Fibroblast of skin of left biceps (primary cell): ENCODE data around the gene CSRP2.
A peak's percentile ranks its signal among the peaks of the same experiment; 100 is the strongest.

Experiments used
- DNase-seq, 2 experiments: peaks; one replicate each; pipeline ENCODE4 v3.0.0-alpha.2; 2013; ENCODE audit warnings: low read depth in 2 of 2

CSRP2 gene

DNA sequence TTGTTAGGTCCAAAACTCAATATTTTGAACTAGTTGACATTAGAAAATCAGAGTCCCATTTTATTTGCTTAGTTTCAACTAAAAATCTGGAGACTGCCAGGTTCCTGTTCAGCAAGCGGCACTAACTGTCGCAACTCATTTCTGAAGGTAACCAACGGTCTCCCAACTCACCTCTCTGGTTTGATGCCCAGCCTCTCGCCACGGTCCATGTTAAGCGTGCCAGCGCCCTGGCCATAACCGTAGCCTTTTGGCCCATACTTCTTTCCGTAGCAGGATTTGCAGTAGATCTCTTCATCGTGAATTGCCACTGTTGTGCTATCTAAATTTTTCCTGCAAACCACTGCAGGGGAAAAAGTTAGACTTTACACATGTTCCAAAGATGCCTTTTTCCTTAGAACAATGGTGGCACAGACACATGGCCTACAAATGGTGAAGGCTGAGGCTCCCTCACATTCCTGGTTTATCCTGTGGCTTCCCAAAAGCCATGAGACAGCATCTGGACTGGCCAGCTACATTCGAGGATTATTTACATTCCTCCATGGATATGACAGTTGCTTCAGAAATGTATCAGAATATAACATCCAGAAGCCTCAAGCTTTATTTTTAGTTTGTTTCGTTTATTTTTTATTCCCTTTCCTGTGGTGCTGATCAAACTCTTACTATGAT, 15.7 kb downstream of the CSRP2 start:
- peak; percentile 92 to 94 for DNase-seq

DNA sequence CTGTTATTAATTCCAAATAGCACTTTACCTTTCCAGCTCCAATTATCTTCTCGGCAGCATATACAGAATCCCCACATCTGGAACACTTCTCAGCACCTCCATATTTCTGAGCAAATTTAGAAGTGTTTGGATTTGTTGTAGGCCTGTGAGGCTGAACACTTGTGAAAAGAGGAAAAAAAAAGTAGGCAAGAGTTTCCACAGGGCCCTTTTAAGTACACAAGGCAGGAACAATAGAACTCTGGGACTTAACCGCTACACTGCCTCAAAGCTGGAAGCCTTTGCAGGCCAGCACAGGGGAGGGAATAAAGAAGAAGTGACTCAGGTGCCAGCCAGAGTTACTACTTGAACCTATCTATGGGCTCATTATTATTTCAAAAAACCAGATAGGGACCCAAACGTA, 18.6 kb downstream of the CSRP2 start:
- DNase-seq, result no peak

DNA sequence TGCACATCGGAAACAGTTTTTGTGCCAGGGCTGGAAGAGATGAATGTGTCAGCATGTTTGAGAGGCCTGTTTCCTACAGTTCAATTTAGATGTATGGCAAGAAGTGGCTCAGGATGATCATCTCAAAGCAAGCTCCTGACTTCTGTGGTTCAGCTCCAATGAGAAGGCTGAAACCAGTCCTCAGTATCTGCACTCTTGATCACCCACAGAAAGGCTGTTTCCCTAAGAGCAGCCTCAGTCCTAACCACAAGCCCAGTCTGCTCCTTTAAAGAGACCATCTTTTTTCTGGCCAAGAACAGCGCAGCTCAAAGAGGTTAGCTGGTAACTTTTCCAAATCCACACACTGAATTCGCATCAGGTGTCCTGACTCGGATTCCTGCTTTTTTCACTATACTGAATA, 19.2 kb downstream of the CSRP2 start:
- DNase-seq, result no peak

DNA sequence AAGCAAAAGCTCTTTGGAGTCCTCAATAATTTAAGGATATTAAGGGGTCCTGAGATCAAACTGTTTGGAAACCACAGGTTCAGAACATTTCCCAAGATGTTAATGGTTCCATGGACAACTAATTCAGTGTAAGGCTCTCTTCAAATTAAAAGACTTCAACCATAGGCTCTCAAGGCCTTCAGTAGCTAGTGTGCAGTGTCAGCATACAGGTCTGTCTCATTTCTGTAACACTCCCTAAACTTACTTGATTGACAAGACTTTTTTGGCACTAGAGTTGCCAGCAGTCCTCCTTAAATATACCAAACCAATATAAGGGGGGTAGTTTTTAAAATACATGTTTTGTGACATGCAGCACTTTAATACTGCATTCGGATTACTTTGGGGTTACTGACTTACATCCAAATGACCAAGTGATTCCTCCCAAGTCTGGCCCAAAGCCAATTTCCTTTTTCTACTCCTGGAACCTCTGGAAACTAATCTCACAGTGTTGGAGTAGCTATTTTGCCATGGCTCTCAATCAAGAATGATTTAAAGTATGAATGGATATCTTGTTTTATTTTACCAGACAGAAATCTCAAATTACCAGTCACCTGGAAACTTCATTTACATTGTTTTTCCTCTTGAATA, 22.7 kb downstream of the CSRP2 start:
- DNase-seq, result no peak

- no peak for DNase-seq
Observed at GRCh38 chr12:76855271-76855670, 23.5 kb downstream of the CSRP2 start.

DNA sequence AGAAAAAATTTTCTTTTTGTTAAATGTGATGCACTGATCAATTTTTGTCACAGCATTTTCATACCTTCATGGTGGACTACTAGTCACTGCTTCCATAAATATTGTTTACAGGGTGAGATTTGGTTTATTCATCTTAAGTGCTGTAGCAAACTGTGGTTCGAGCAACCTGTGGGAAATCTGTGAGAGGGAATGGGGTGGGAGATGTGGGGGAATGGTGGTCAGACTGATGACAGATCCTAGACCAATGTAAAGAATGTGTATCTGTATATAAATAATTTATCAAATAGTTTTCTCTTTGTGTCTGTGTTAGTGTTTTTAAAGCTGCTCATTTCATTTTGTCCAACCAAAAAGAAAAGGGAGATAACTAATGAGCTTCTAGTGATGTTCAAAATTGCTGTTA, 26.7 kb downstream of the CSRP2 start:
- no peak for DNase-seq

- no peak for DNase-seq
Observed at GRCh38 chr12:76848132-76848531, 30.7 kb downstream of the CSRP2 start.

GRCh38 chr12:76847260-76847659, 31.6 kb downstream of the CSRP2 start:
- no peak for DNase-seq

GRCh38 chr12:76836633-76837032, 42.2 kb downstream of the CSRP2 start:
- DNase-seq, result no peak

DNA sequence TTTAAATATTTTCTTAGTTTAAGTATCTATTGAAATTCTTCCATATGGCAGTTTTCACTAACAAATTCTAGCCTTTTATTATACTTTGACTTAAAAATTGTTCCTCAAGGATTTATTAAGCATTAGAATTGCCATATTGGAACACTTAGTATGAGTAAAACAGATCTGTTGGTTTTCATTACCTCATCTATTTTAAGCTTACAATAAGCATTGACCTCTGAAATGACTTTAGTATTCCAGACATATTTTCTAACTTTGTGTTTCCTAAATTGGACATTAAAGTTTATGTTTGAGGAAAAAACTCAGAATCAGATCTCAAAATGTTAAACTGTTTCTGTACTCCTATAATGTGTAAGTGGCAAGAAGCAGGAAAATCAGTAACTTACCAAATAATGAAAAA, 48.4 kb downstream of the CSRP2 start:
- peak; percentile 6 to 19 for DNase-seq

GRCh38 chr12:76820888-76821482, 57.8 kb downstream of the CSRP2 start:
- DNase-seq, result peak in 1 of 2 experiments; percentile 8

GRCh38 chr12:76813972-76814371, 64.8 kb downstream of the CSRP2 start:
- no peak for DNase-seq

DNA sequence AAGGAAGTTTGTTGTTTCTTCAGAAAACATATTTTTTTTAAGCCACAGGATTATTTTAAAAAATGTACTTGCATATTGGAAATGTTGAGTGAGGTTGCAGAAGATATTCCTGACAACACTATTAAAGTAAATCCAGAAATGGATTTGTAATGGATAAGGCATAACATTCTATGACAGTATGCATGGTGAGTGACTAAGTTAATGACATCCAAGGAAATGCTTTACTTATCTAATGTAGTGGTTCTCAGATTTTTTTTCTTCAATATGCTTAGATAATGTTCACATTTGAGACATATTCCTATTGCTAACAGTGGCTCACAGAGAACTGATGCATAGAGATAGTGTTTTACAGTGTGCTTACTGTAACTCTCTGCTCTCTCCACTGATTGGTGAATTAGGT, 65.6 kb downstream of the CSRP2 start:
- no peak for DNase-seq

GRCh38 chr12:76811976-76812375, 66.8 kb downstream of the CSRP2 start:
- DNase-seq, result no peak

GRCh38 chr12:76810671-76811419, 68.0 kb downstream of the CSRP2 start:
- no peak for DNase-seq
